Measurements from ENCODE around the gene A2M. TPM values are rescaled to one million over a fixed set of nuclear protein-coding genes. Genes with fewer than 3 reads are reported as not detected.

Gene A2M
- total and polyA plus RNA-seq, 2 of the 13 experiments (the other 11 are each of a cell fraction or from before 2014, with no cell fraction given) = 2,807 to 6,551 TPM

- TF ChIP-seq, protein P1, sequence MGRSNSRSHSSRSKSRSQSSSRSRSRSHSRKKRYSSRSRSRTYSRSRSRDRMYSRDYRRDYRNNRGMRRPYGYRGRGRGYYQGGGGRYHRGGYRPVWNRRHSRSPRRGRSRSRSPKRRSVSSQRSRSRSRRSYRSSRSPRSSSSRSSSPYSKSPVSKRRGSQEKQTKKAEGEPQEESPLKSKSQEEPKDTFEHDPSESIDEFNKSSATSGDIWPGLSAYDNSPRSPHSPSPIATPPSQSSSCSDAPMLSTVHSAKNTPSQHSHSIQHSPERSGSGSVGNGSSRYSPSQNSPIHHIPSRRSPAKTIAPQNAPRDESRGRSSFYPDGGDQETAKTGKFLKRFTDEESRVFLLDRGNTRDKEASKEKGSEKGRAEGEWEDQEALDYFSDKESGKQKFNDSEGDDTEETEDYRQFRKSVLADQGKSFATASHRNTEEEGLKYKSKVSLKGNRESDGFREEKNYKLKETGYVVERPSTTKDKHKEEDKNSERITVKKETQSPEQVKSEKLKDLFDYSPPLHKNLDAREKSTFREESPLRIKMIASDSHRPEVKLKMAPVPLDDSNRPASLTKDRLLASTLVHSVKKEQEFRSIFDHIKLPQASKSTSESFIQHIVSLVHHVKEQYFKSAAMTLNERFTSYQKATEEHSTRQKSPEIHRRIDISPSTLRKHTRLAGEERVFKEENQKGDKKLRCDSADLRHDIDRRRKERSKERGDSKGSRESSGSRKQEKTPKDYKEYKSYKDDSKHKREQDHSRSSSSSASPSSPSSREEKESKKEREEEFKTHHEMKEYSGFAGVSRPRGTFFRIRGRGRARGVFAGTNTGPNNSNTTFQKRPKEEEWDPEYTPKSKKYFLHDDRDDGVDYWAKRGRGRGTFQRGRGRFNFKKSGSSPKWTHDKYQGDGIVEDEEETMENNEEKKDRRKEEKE (IDR thresholded peaks at IDR 0.05) = no peak
- TF ChIP-seq, protein P2, sequence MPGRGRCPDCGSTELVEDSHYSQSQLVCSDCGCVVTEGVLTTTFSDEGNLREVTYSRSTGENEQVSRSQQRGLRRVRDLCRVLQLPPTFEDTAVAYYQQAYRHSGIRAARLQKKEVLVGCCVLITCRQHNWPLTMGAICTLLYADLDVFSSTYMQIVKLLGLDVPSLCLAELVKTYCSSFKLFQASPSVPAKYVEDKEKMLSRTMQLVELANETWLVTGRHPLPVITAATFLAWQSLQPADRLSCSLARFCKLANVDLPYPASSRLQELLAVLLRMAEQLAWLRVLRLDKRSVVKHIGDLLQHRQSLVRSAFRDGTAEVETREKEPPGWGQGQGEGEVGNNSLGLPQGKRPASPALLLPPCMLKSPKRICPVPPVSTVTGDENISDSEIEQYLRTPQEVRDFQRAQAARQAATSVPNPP (CRISPR knock-in tag; IDR thresholded peaks at IDR 0.05) = no peak
- TF ChIP-seq ZNF17 (CRISPR knock-in tag; IDR thresholded peaks at IDR 0.05) = no peak
- no peak for TF ChIP-seq SOX13 (IDR thresholded peaks at IDR 0.05)
- TF ChIP-seq SOX13 (CRISPR knock-in tag; conservative IDR thresholded peaks at IDR 0.05 in 1 of 2, IDR thresholded peaks at IDR 0.05 in 1 of 2) = no peak
- no peak for TF ChIP-seq ZNF101 (CRISPR knock-in tag; IDR thresholded peaks at IDR 0.05; ENCODE audit: borderline replicate concordance, low read depth)
- TF ChIP-seq ZNF275 (CRISPR knock-in tag; IDR thresholded peaks at IDR 0.05; ENCODE audit: borderline replicate concordance) = no peak
- TF ChIP-seq ZBTB4 (CRISPR knock-in tag; IDR thresholded peaks at IDR 0.05; ENCODE audit: borderline replicate concordance) = no peak
- no peak for TF ChIP-seq E2F2 (CRISPR knock-in tag; IDR thresholded peaks at IDR 0.05; ENCODE audit: borderline replicate concordance)
- TF ChIP-seq NFIC (IDR thresholded peaks at IDR 0.05; ENCODE audit: low read length) = peak; percentile 2; the same call in 1 of the 2 replicates
- no peak for TF ChIP-seq NR1H2 (CRISPR knock-in tag; IDR thresholded peaks at IDR 0.05; ENCODE audit: borderline replicate concordance, low read depth)
- TF ChIP-seq POLR2A (IDR thresholded peaks at IDR 0.05; ENCODE audit: insufficient read depth in 1 of 2, low read depth in 2 of 2, low read length in 2 of 2) = peak in 1 of 2 experiments; percentile 48; a peak in 1 of 4 replicates
- TF ChIP-seq ZNF879 (CRISPR knock-in tag; IDR thresholded peaks at IDR 0.05) = no peak
- TF ChIP-seq E2F1 (CRISPR knock-in tag; IDR thresholded peaks at IDR 0.05) = no peak
- TF ChIP-seq SP140L (CRISPR knock-in tag; IDR thresholded peaks at IDR 0.05; ENCODE audit: borderline replicate concordance) = no peak
- TF ChIP-seq ZNF766 (CRISPR knock-in tag; IDR thresholded peaks at IDR 0.05; ENCODE audit: borderline replicate concordance) = no peak
Observed at GRCh38 chr12:9066755-9067423, 48.8 kb downstream of the A2M start (continued).

All from HepG2 (cell line).